Subcutaneous adipose tissue (tissue), 4 donors: ENCODE results near the gene PLA1A. TPM values are rescaled to one million over a fixed set of nuclear protein-coding genes. Genes with fewer than 3 reads are reported as not detected.

Source experiments
- total RNA-seq, 4 donors: library from RNA; depleted of rRNA; stranded (reverse); fragments of >200 nt; gene quantifications; one replicate each; pipeline ENCODE4 v1.1.0, GENCODE V29; 2016
- TF ChIP-seq, protein P1 (sequence below): fragments of 450-650 bp; IDR thresholded peaks from one replicate; pipeline ENCODE4 v1.5.1; 2016; ENCODE audit warnings: low read depth, mild to moderate bottlenecking, control low read depth, antibody characterized with exemption, moderate library complexity

PLA1A gene
- total RNA-seq, 4 donors from 2014 or later = 1.4 to 8.9 (median 2.4) TPM

DNA sequence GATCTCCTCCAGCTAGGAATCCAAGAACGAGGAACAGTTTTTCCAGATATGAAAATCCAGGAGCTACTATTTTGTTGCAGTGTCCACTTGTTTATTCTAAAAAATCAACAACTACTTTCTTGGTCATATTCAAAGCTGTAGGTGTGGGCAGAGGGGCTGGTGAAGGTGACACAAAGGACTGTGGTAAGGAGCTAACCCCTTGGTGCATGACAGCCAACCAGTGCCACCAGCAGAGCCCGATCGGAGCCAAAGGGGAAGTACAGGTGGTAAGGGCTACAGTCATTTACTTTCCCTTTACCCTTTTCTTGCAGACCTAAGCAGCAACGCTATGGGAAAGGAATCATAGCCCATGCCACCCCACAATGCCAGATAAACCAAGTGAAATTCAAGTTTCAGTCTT, 30.7 kb downstream of the PLA1A start:
- TF ChIP-seq, protein P1, sequence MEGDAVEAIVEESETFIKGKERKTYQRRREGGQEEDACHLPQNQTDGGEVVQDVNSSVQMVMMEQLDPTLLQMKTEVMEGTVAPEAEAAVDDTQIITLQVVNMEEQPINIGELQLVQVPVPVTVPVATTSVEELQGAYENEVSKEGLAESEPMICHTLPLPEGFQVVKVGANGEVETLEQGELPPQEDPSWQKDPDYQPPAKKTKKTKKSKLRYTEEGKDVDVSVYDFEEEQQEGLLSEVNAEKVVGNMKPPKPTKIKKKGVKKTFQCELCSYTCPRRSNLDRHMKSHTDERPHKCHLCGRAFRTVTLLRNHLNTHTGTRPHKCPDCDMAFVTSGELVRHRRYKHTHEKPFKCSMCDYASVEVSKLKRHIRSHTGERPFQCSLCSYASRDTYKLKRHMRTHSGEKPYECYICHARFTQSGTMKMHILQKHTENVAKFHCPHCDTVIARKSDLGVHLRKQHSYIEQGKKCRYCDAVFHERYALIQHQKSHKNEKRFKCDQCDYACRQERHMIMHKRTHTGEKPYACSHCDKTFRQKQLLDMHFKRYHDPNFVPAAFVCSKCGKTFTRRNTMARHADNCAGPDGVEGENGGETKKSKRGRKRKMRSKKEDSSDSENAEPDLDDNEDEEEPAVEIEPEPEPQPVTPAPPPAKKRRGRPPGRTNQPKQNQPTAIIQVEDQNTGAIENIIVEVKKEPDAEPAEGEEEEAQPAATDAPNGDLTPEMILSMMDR = no peak

DNA sequence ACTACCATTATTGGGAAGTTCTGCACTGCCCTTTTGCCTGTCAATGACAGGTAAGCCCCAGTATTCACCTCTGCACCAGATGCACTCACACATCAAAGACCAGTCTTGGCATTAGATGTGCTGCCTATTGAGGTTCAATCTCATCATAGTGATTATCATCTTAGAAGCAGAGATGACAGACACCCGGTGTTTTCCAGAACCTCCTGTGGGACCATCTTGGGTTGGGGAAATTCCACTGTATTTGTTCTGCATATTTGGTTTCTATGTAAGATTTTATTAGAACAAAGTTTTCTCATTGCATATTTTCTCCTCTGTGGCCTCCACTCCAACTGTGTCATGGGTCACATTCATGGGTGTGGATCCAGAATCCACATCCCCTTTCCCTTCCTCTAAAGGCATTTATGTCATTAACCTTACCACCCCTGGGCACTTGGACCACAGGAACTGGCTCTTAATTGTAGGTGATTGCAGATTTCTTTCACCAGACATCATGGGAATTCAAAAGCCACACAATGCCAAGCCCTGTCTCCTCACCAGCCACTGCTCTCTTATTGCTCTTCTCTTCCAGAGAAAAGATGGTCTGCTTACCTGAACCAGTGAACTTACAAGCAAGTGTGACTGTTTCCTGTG, 31.2 kb downstream of the PLA1A start:
- TF ChIP-seq, protein P1 = no peak

DNA sequence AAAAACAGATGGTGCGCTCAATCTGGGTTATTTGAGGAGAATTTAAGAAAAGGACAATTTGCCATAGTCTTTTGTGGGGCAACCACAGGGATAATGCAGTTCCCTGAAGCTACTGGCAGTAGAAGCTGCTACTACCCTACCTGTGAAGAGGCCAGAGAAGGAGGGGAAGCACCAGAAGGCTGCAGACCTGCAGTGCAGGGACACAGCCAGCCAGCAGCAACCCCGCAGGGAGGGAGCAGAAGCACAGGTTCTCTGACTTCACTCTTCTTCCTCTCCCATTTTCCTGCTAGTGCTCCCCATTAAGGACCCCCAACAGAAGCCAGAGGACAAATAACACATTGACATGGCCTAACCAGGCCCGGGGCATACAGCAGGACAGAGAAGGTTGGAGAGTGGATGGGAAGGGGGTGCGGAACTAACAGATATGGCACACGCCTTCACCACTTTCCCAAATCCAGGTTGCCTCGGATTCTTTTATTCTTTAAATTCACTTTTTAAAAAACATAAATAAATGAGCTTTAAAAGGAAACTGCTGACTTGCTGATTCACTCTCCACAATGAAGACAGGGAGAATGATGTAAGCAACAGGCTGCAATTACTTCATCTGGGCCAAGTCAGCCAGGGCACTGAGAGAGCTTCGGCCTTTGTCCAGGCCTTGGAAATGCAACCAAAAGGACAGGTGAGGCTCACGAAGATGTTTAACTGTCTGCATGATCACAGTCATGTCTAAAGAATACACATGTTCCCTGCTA, 32.6 kb downstream of the PLA1A start:
- TF ChIP-seq, protein P1 = no peak

DNA sequence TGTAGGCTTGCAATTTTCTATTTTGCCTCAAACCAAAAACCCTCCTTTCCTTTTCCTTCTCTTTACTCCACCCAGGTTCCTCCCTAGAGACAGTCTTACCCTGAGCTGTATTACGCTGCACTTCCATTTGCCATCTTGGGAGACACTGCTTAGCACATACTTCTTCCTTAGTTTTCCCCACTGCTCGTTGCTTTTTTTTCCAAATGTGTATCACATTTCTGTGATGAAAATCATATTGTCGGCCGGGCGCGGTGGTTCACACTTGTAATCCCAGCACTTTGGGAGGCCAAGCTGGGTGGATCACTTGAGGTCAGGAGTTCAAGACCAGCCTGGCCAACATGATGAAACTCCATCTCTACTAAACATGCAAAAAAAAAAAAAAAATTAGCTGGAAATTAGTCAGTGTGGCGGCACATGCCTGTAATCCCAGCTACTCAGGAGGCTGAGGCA, 33.2 kb downstream of the PLA1A start:
- TF ChIP-seq, protein P1 = no peak

DNA sequence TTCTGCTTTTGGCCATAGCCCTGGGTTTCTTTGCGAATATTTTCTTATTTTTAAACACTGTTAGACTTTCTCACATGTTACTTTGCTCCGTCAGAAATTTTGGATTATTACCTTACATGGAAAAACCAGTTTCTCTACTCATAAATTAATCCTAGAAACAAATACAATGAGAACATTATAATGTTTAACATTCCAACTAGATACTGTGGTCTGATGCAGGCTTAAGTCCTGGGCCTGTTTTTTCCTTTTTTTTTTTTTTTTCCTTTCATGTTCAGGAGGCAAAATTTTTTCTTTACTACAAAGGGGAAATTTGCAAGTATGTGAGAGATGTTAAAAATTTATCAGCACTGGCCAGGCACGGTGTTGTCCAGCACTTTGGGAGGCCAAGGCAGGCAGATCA, 33.8 kb downstream of the PLA1A start:
- TF ChIP-seq, protein P1 = no peak

DNA sequence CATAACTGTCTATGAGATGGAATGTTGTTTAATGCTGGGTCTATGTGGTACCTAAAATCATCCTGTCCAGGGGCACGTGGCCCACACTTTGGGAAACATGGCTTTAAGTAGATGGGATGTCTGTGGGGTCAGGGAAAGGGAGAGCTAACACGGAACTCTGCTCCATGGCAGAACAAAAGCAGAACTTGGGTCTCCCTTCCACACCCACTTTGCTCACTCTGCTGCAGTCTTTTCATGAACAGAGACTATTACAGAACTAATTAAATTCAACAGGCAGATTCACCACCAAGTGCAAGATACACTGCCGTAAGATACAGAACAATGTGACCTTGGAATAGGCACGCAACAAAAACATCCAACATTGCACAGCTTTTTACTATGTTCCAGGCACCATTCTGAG, 34.5 kb downstream of the PLA1A start:
- TF ChIP-seq, protein P1 = no peak

DNA sequence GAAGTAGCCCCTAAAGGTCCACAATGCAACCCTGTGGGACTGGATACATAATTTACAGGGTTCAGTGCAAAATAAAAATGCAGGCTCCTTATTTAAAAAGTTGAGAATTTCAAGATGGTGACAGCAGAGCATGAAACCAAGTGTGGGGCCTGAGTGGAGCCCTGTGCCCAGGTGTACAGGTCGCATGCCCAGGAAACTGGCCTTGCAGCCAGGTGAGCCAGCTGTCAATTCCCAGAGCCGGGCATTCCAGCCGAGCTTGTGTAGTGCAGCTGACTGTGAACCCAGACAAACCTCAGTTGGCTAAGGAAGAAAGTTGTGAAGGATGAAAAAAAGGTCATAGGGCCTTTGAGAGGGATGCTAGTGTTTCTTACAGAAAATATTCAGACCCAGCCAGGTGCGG, 35.1 kb downstream of the PLA1A start:
- TF ChIP-seq, protein P1 = no peak
